Breast epithelium (tissue), 4 donors: ENCODE measurements around the gene SUGP2. TPM values are rescaled to one million over a fixed set of nuclear protein-coding genes. Genes with fewer than 3 reads are reported as not detected.
"Not testable (repeated sequence)": the region's sequence is repeated elsewhere in the genome, so short reads cannot be mapped to it uniquely, and the experiment has no call there.

Experiments
- DNase-seq, 2 donors: peaks; one replicate each; pipeline ENCODE4 v3.0.0-alpha.2; 2019; ENCODE audit warnings: low spot score in 2 of 2
- H3K27ac ChIP-seq, 2 donors: fragments of 200-600 bp; sonication (generic) in 1 of 2; one replicate each; pipeline ENCODE4 v1.5.1; 2016 to 2019; ENCODE audit warnings: mild to moderate bottlenecking in 1 of 2
- H3K27me3 ChIP-seq, 2 donors: fragments of 200-600 bp; sonication (generic) in 1 of 2; one replicate each; pipeline versions ENCODE4 v1.5.1 to v1.6.0; 2017 to 2019; ENCODE audit warnings: control low read depth in 1 of 2, mild to moderate bottlenecking in 1 of 2
- H3K36me3 ChIP-seq: fragments of 200-600 bp; one replicate; pipeline ENCODE4 v1.5.1; 2019
- H3K4me1 ChIP-seq, 2 donors: fragments of 200-600 bp; sonication (generic); one replicate each; pipeline ENCODE4 v1.5.1; 2016 to 2019; ENCODE audit warnings: control low read depth in 1 of 2
- H3K4me3 ChIP-seq, 3 donors: fragments of 200-600 bp; sonication (generic); 1 replicate in 2 of 3; 2 replicates in 1 of 3; pipeline ENCODE4 v1.5.1; 2016 to 2019; ENCODE audit warnings: mild to moderate bottlenecking in 3 of 3, moderate library complexity in 2 of 3
- H3K9me3 ChIP-seq, 2 donors: fragments of 200-600 bp; sonication (generic) in 1 of 2; one replicate each; pipeline ENCODE4 v1.5.1; 2016 to 2019; ENCODE audit warnings: control low read depth in 1 of 2
- CTCF ChIP-seq, 3 donors: fragments of 450-650 bp; IDR thresholded peaks; one replicate each; pipeline ENCODE4 v1.5.1; 2016 to 2017; ENCODE audit warnings: antibody characterized with exemption in 3 of 3, mild to moderate bottlenecking in 3 of 3, moderate library complexity in 3 of 3
- POLR2A ChIP-seq: fragments of 450-650 bp; IDR thresholded peaks from one replicate; pipeline ENCODE4 v1.6.1; 2016; ENCODE audit warnings: antibody characterized with exemption, mild to moderate bottlenecking, moderate library complexity
- POLR2AphosphoS5 ChIP-seq, 3 donors: sonication (generic); formaldehyde crosslinking; IDR thresholded peaks; one replicate each; pipeline ENCODE4 v1.6.1; 2017; ENCODE audit warnings: antibody characterized with exemption in 3 of 3
- intact Hi-C: fragments of 100-400 bp; cut with DNase I; formaldehyde crosslinking; loops from one replicate; pipeline ENCODE4 v1.15.1; 2023; ENCODE audit warnings: low total_unique reads
- total RNA-seq, 3 donors: library from RNA; depleted of rRNA; stranded (reverse); fragments of >200 nt; gene quantifications; one replicate each; pipeline ENCODE4 v1.1.0, GENCODE V29; 2016

SUGP2 gene
- total RNA-seq, 3 donors from 2014 or later: 27.8 to 58.1 (median 56.0) TPM

- Histone ChIP-seq H3K4me3 (peak overlapping the region in 2 of 3 donors; percentile 79 to 96), H3K27ac (peak overlapping the region in 1 of 2 donors; percentile 93), H3K9me3 (no peaks in the 10 kb centered on the region), H3K27me3 (no peaks in the 10 kb centered on the region), H3K36me3 (no peaks in the 10 kb centered on the region), H3K4me1 (peaks cover 2 to 5% of the 10 kb centered on the region in 2 donors)
- TF ChIP-seq CTCF (IDR thresholded peaks at IDR 0.05): no peak
- no peak for TF ChIP-seq POLR2A
- TF ChIP-seq POLR2AphosphoS5 (IDR thresholded peaks at IDR 0.05): no peak
- DNase-seq: no peak
- intact Hi-C loops: no loop called here
Observed at GRCh38 chr19:19031891-19032290, 1.4 kb downstream of the SUGP2 start.

GRCh38 chr19:19028526-19028925, 4.8 kb downstream of the SUGP2 start:
- DNase-seq: no peak
- Histone ChIP-seq H3K27ac (no peak overlapping the region), H3K4me3 (no peak overlapping the region), H3K4me1 (no peaks in the 10 kb centered on the region), H3K9me3 (no peaks in the 10 kb centered on the region), H3K27me3 (no peaks in the 10 kb centered on the region), H3K36me3 (no peaks in the 10 kb centered on the region)
- no peak for TF ChIP-seq POLR2A
- no peak for TF ChIP-seq POLR2AphosphoS5 (IDR thresholded peaks at IDR 0.05)
- no peak for TF ChIP-seq CTCF (IDR thresholded peaks at IDR 0.05)
- intact Hi-C loops: no loop called here

- H3K36me3 ChIP-seq: no peaks in the 10 kb centered on the region
- intact Hi-C loops: no loop called here
- no peaks in the 10 kb centered on the region for H3K4me1 ChIP-seq
- no peaks in the 10 kb centered on the region for H3K9me3 ChIP-seq
- no peak for TF ChIP-seq CTCF (IDR thresholded peaks at IDR 0.05)
- no peak for TF ChIP-seq POLR2A
- TF ChIP-seq POLR2AphosphoS5 (IDR thresholded peaks at IDR 0.05): no peak
- no peaks in the 10 kb centered on the region for H3K27me3 ChIP-seq
- H3K4me3 ChIP-seq: no peak overlapping the region
- no peak for DNase-seq
- peak overlapping the region in 1 of 2 donors; percentile 66 for H3K27ac ChIP-seq
Observed at GRCh38 chr19:19027228-19027627, 6.1 kb downstream of the SUGP2 start.

- Histone ChIP-seq H3K36me3 (no peaks in the 10 kb centered on the region), H3K9me3 (no peaks in the 10 kb centered on the region), H3K4me1 (no peaks in the 10 kb centered on the region), H3K4me3 (no peak overlapping the region), H3K27ac (peak overlapping the region; percentile 50 to 66), H3K27me3 (no peaks in the 10 kb centered on the region)
- no peak for TF ChIP-seq POLR2AphosphoS5 (IDR thresholded peaks at IDR 0.05)
- no peak for TF ChIP-seq POLR2A
- TF ChIP-seq CTCF (IDR thresholded peaks at IDR 0.05): peak in 1 of 3 donors; percentile 33
- peak in 1 of 2 donors; percentile 49 for DNase-seq
- intact Hi-C loops: no loop called here
Observed at GRCh38 chr19:19026299-19026971, 6.9 kb downstream of the SUGP2 start.

GRCh38 chr19:19025861-19026260, 7.5 kb downstream of the SUGP2 start:
- Histone ChIP-seq H3K4me1 (no peaks in the 10 kb centered on the region), H3K27me3 (no peaks in the 10 kb centered on the region), H3K9me3 (no peaks in the 10 kb centered on the region), H3K4me3 (no peak overlapping the region), H3K27ac (peak overlapping the region; percentile 50 to 66), H3K36me3 (no peaks in the 10 kb centered on the region)
- intact Hi-C loops: no loop called here
- no peak for TF ChIP-seq POLR2AphosphoS5 (IDR thresholded peaks at IDR 0.05)
- TF ChIP-seq CTCF (IDR thresholded peaks at IDR 0.05): no peak
- no peak for TF ChIP-seq POLR2A
- no peak for DNase-seq

GRCh38 chr19:19023376-19023775, 9.9 kb downstream of the SUGP2 start:
- H3K27ac ChIP-seq, H3K4me3 ChIP-seq, intact Hi-C loops, DNase-seq, H3K9me3 ChIP-seq, H3K4me1 ChIP-seq, H3K36me3 ChIP-seq, H3K27me3 ChIP-seq: not testable (repeated sequence)
